Epithelial cell of esophagus (primary cell): ENCODE results near the gene HOMER3.

Experiments used
- DNase-seq: peaks from one replicate; pipeline ENCODE4 v3.0.0; 2010; ENCODE audit warnings: low read depth
- H3K4me3 ChIP-seq: 2 replicates; pipeline ENCODE4 v1.5.1; 2011; ENCODE audit warnings: mild to moderate bottlenecking, low read length, control low read depth
- CTCF ChIP-seq: IDR thresholded peaks from 2 replicates; pipeline ENCODE4 v1.5.1; 2011; ENCODE audit warnings: low read depth, mild to moderate bottlenecking, low read length, control low read depth, inconsistent platforms; ENCODE audit not compliant: insufficient read depth; ENCODE audit errors: missing control alignments

Gene HOMER3

GRCh38 chr19:18897094-18898029 lies 43.7 kb downstream of the HOMER3 start:
- TF ChIP-seq CTCF: no peak
- no peak overlapping the region for H3K4me3 ChIP-seq
- no peak for DNase-seq

GRCh38 chr19:18896421-18896841 lies 44.6 kb downstream of the HOMER3 start:
- no peak overlapping the region for H3K4me3 ChIP-seq
- DNase-seq: peak; percentile 41
- peak; percentile 21 for TF ChIP-seq CTCF

- H3K4me3 ChIP-seq: peak within 1 kb of the TSS; percentile 9
- DNase-seq: peak; percentile 17
- no peak for TF ChIP-seq CTCF
Measured at GRCh38 chr19:18895824-18896341, 45.1 kb downstream of the HOMER3 start, which contains the start of gene CERS1. CERS1 (minus strand) TSS chr19:18896158; CDS start chr19:18896072, 86 bp downstream.

- peak overlapping the region; percentile 9 for H3K4me3 ChIP-seq
Measured at GRCh38 chr19:18895038-18895823, 45.8 kb downstream of the HOMER3 start.

GRCh38 chr19:18894254-18895037 lies 46.6 kb downstream of the HOMER3 start:
- TF ChIP-seq CTCF: no peak
- no peak for DNase-seq
- no peak overlapping the region for H3K4me3 ChIP-seq

More at GRCh38 chr19:18895038-18895823, 45.8 kb downstream of the HOMER3 start:
- peak; percentile 20 for TF ChIP-seq CTCF
- peak; percentile 13 for DNase-seq

GRCh38 chr19:18893587-18894253 lies 47.3 kb downstream of the HOMER3 start:
- no peak for TF ChIP-seq CTCF
- no peak overlapping the region for H3K4me3 ChIP-seq
- DNase-seq: no peak
